IMR-90 (cell line): ENCODE results near the gene DCST2. TPM values are rescaled to one million over a fixed set of nuclear protein-coding genes. Genes with fewer than 3 reads are reported as not detected.

ENCODE experiments used
- ATAC-seq: fragments of 200-7000 bp; cut with Tn5 transposase; 2 replicates; pipeline ENCODE4 v1.9.1; 2020; ENCODE audit warnings: low read depth, mild to moderate bottlenecking, moderate library complexity
- BruUV-seq: library from RNA; stranded (reverse); fragments of 400-500 nt; replicated peaks from 2 replicates; lab custom pipeline; 2021; lab: Mats Ljungman, UMichigan
- CTCF ChIA-PET: fragments of 300-600 bp; formaldehyde crosslinking; extraction: SDS; loops from one replicate; lab custom pipeline; 2021; ENCODE audit warnings: antibody characterized with exemption; lab: Yijun Ruan, JAX
- POLR2A ChIA-PET: fragments of 300-600 bp; sonication (Branson Sonifier 250); formaldehyde crosslinking; loops from one replicate; lab custom pipeline; 2022; ENCODE audit warnings: antibody characterized with exemption; ENCODE audit not compliant: unreplicated experiment; lab: Charles Lee
- DNase-seq: peaks from one replicate; pipeline ENCODE4 v3.0.0; 2013
- H2AFZ ChIP-seq: replicated peaks from 2 replicates; pipeline ENCODE3; 2013; ENCODE audit warnings: low read length, mild to moderate bottlenecking; ENCODE audit not compliant: poor library complexity
- H2AK5ac ChIP-seq: 2 replicates; pipeline ENCODE4 v1.6.1; 2013; ENCODE audit warnings: low read depth, low read length, inconsistent platforms
- H2AK9ac ChIP-seq: replicated peaks from 2 replicates; pipeline ENCODE3; 2013; ENCODE audit warnings: mild to moderate bottlenecking, low read depth, low read length, moderate library complexity; ENCODE audit not compliant: poor library complexity
- H2BK120ac ChIP-seq: 2 replicates; pipeline ENCODE4 v1.6.1; 2013; ENCODE audit warnings: low read depth, low read length, inconsistent platforms
- H2BK15ac ChIP-seq: 3 replicates; pipeline ENCODE4 v1.6.1; 2013; ENCODE audit warnings: low read depth, low read length, inconsistent platforms
- H2BK20ac ChIP-seq: 2 replicates; pipeline ENCODE4 v1.6.1; 2013; ENCODE audit warnings: low read depth, mild to moderate bottlenecking, inconsistent platforms, low read length, moderate library complexity
- H2BK5ac ChIP-seq: 2 replicates; pipeline ENCODE4 v1.6.1; 2013; ENCODE audit warnings: mild to moderate bottlenecking, low read depth, low read length, inconsistent platforms; ENCODE audit not compliant: poor library complexity, severe bottlenecking
- H3K14ac ChIP-seq: replicated peaks from 2 replicates; pipeline ENCODE4 v1.6.1; 2013; ENCODE audit warnings: low read depth, low read length, inconsistent platforms
- H3K18ac ChIP-seq: 2 replicates; pipeline ENCODE4 v1.6.1; 2013; ENCODE audit warnings: low read depth, low read length, control low read depth
- H3K23ac ChIP-seq: 2 replicates; pipeline ENCODE4 v1.6.1; 2013; ENCODE audit warnings: low read depth, low read length, inconsistent platforms
- H3K27ac ChIP-seq: 2 replicates; pipeline ENCODE4 v1.5.1; 2013; ENCODE audit warnings: mild to moderate bottlenecking, control low read depth, low read length; ENCODE audit not compliant: insufficient read depth
- H3K27me3 ChIP-seq: 2 replicates; pipeline ENCODE4 v1.6.1; 2013; ENCODE audit warnings: low read length; ENCODE audit not compliant: control insufficient read depth, insufficient read depth
- H3K36me3 ChIP-seq: 2 replicates; pipeline ENCODE4 v1.6.1; 2013; ENCODE audit warnings: low read length, mixed read lengths; ENCODE audit not compliant: control insufficient read depth, insufficient read depth
- H3K4ac ChIP-seq: 2 replicates; pipeline ENCODE4 v1.6.1; 2013; ENCODE audit warnings: low read depth, low read length, inconsistent platforms
- H3K4me1 ChIP-seq: 2 replicates; pipeline ENCODE4 v1.6.1; 2013; ENCODE audit warnings: low read length, mixed read lengths; ENCODE audit not compliant: control insufficient read depth, insufficient read depth
- H3K4me2 ChIP-seq: 2 replicates; pipeline ENCODE4 v1.6.1; 2013; ENCODE audit warnings: low read depth, mild to moderate bottlenecking, control low read depth, low read length, moderate library complexity
- H3K4me3 ChIP-seq: 2 replicates; pipeline ENCODE4 v1.5.1; 2013; ENCODE audit warnings: low read depth, mild to moderate bottlenecking, control low read depth, low read length, moderate library complexity; ENCODE audit not compliant: insufficient read depth
- H3K56ac ChIP-seq: 2 replicates; pipeline ENCODE4 v1.6.1; 2013; ENCODE audit warnings: low read length, inconsistent platforms; ENCODE audit not compliant: insufficient read depth; ENCODE audit errors: extremely low read depth
- H3K79me1 ChIP-seq, 2 experiments: 2 replicates each; pipeline ENCODE4 v1.6.1; 2013; ENCODE audit warnings: low read length in 2 of 2, inconsistent platforms in 1 of 2, low read depth in 1 of 2
- H3K9ac ChIP-seq: 2 replicates; pipeline ENCODE4 v1.6.1; 2013; ENCODE audit warnings: low read depth, low read length, control low read depth
- H3K9me1 ChIP-seq: 2 replicates; pipeline ENCODE4 v1.6.1; 2013; ENCODE audit warnings: low read length, inconsistent platforms; ENCODE audit not compliant: insufficient read depth
- H3K9me3 ChIP-seq: 2 replicates; pipeline ENCODE4 v1.6.1; 2013; ENCODE audit warnings: low read length; ENCODE audit not compliant: control insufficient read depth, insufficient read depth
- H4K20me1 ChIP-seq: 2 replicates; pipeline ENCODE4 v1.6.1; 2013; ENCODE audit warnings: low read length, inconsistent platforms; ENCODE audit not compliant: insufficient read depth
- H4K5ac ChIP-seq: 2 replicates; pipeline ENCODE4 v1.6.1; 2013; ENCODE audit warnings: mild to moderate bottlenecking, low read depth, low read length, control low read depth
- H4K8ac ChIP-seq, 2 experiments: 2 replicates each; pipeline ENCODE4 v1.6.1; 2013; ENCODE audit warnings: low read depth in 2 of 2, low read length in 2 of 2, control low read depth in 1 of 2, inconsistent platforms in 1 of 2
- H4K91ac ChIP-seq: 2 replicates; pipeline ENCODE4 v1.6.1; 2013; ENCODE audit warnings: low read depth, low read length, inconsistent platforms; ENCODE audit not compliant: insufficient read depth
- BHLHE40 ChIP-seq: fragments of 150-350 bp; IDR thresholded peaks from 2 replicates; pipeline ENCODE4 v1.6.1; 2016; ENCODE audit warnings: mild to moderate bottlenecking, low read depth, low read length
- FOS ChIP-seq: fragments of 150-350 bp; IDR thresholded peaks from 2 replicates; pipeline ENCODE4 v1.6.1; 2016; ENCODE audit warnings: low read depth, low read length
- NFE2L2 ChIP-seq: fragments of 150-350 bp; IDR thresholded peaks from 2 replicates; pipeline ENCODE4 v1.6.1; 2016; ENCODE audit warnings: low read depth, mild to moderate bottlenecking, low read length
- POLR2A ChIP-seq: IDR thresholded peaks from 2 replicates; pipeline ENCODE4 v1.6.1; 2012; ENCODE audit warnings: mild to moderate bottlenecking, low read depth, low read length
- RCOR1 ChIP-seq: IDR thresholded peaks from 2 replicates; pipeline ENCODE4 v1.6.1; 2012; ENCODE audit warnings: mild to moderate bottlenecking, low read length, improper control_type of control experiment; ENCODE audit not compliant: insufficient replicate concordance
- SMC3 ChIP-seq: fragments of 150-350 bp; IDR thresholded peaks from 2 replicates; pipeline ENCODE4 v1.6.1; 2016; ENCODE audit warnings: low read depth, mild to moderate bottlenecking, antibody characterized with exemption, low read length, moderate library complexity
- WGBS, 2 experiments: methylation state at CpG; one replicate each; pipeline versions ENCODE4 v1.1.5 to v1.1.7; 2013; ENCODE audit warnings: missing lambda C conversion rate in 2 of 2; ENCODE audit not compliant: insufficient read length in 1 of 2; ENCODE audit errors: extremely low coverage in 2 of 2; 5-methylcytosine and 5-hydroxymethylcytosine counted together
- dilution Hi-C: fragments of 300-500 bp; cut with HindIII; formaldehyde crosslinking; loops from one replicate; pipeline ENCODE4 v1.14.3; 2018; ENCODE audit warnings: low sequenced_read_pairs; ENCODE audit not compliant: unreplicated experiment
- in situ Hi-C: fragments of 300-500 bp; cut with MboI; formaldehyde crosslinking; loops from 3 replicates; pipeline ENCODE4 v1.14.3; 2019; ENCODE audit warnings: low sequenced_read_pairs, inconsistent platforms, mixed read lengths
- intact Hi-C: fragments of 100-400 bp; cut with micrococcal nuclease; formaldehyde crosslinking; loops from 2 replicates; pipeline ENCODE4 v1.10.0; 2022
- polyA plus RNA-seq, 3 experiments: library from polyadenylated mRNA; depleted of rRNA; stranded (reverse); fragments of >200 nt; gene quantifications; 2 replicates each; pipeline ENCODE4 v1.2.3, GENCODE V29; 2012; ENCODE audit warnings: low replicate concordance in 1 of 3
- total RNA-seq: library from RNA; depleted of rRNA; stranded (reverse); fragments of >200 nt; gene quantifications from 2 replicates; pipeline ENCODE4 v1.2.3, GENCODE V29; 2012

DCST2 gene
- total and polyA plus RNA-seq, 2 of the 4 experiments (the other 2 are of a cell fraction): 0.14 TPM; not detected in 1

- Histone ChIP-seq H3K4me2 (no peak overlapping the region), H2BK5ac (no peak overlapping the region)
- in situ Hi-C loops: no loop called here
These were observed 5.2 kb upstream of the DCST2 start for GRCh38 chr1:155038602-155039307.

More at GRCh38 chr1:155038602-155039307, 5.2 kb upstream of the DCST2 start:
- Histone ChIP-seq H2AFZ (no peak overlapping the region), H4K20me1 (no peaks in the 10 kb centered on the region), H3K9me1 (peaks cover 6% of the 10 kb centered on the region; the same call in 1 of the 2 replicates), H4K91ac (no peak overlapping the region), H3K9ac (no peak overlapping the region), H3K4me3 (no peak overlapping the region), H2BK20ac (no peak overlapping the region), H3K36me3 (no peaks in the 10 kb centered on the region), H3K4ac (no peak overlapping the region), H2BK120ac (no peak overlapping the region), H3K56ac (no peak overlapping the region), H4K8ac (no peak overlapping the region), H3K18ac (no peak overlapping the region), H3K9me3 (no peaks in the 10 kb centered on the region), H2BK15ac (no peak overlapping the region), H3K4me1 (peaks cover 1% of the 10 kb centered on the region; the same call in 1 of the 2 replicates), H2AK5ac (no peak overlapping the region), H3K79me1 (no peaks in the 10 kb centered on the region), H4K5ac (no peak overlapping the region), H3K27ac (no peak overlapping the region), H3K14ac (no peak overlapping the region), H2AK9ac (no peak overlapping the region), H3K23ac (no peak overlapping the region), H3K27me3 (peaks cover 39% of the 10 kb centered on the region)
- WGBS, 2 experiments: 22% methylated on average over 4 of the region's 8 CpGs; no CpG with 5 or more reads in 1 of the 2 experiments
- ATAC-seq (peak; percentile 66), DNase-seq (peak; percentile 19)
- intact Hi-C loops (no loop called here), dilution Hi-C loops (no loop called here)
- TF ChIP-seq BHLHE40 (no peak), RCOR1 (no peak), SMC3 (no peak), NFE2L2 (no peak), POLR2A (no peak), FOS (no peak)
- no TSS peak for BruUV-seq
- ChIA-PET CTCF (interaction anchor here (1.4 to 1.8 kb wide), 2 partner anchors 12 to 23 kb away, joined by 3 to 4 read pairs; partner anchors contain the start of gene ADAM15), POLR2A (no interaction called here)
